Anterior cingulate cortex (tissue), 58 donors: Measurements from ENCODE around the gene PRDX5.

ENCODE experiments used
- DNase-seq, 58 donors: peaks; one replicate each; lab custom pipeline; 2025; lab: John Stamatoyannopoulos, UW

Gene PRDX5

GRCh38 chr11:64341851-64342791 lies 24.2 kb downstream of the PRDX5 start:
- DNase-seq: peak in 53 of 58 donors; percentile 12 to 84 (median 53)

- DNase-seq: no peak
Measured at GRCh38 chr11:64342869-64343745, 25.2 kb downstream of the PRDX5 start.

DNA sequence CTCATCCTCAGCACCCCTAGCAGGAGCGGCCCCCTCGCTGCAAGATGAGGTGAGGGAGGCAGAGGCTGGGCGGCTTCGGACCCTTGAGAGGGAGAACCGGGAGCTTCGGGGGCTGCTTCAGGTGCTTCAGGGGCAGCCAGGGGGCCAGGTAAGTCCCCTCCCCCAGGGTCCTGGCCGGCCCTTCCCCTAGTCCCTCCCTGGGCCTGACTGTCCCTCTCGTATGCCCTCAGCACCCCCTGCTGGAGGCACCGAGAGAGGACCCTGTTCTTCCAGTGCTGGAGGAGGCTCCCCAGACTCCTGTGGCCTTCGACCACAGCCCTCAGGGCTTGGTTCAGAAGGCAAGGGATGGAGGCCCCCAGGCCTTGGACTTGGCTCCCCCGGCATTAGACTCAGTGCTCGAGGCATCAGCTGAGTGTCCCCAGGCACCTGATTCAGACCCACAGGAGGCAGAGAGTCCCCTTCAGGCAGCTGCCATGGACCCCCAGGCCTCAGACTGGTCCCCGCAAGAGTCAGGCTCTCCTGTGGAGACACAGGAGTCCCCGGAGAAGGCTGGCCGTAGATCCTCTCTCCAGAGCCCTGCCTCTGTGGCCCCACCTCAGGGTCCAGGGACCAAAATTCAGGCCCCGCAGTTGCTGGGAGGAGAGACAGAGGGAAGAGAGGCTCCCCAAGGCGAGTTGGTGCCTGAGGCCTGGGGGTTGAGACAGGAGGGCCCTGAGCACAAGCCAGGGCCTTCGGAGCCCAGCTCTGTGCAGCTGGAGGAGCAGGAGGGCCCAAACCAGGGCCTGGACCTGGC lies 26.0 kb downstream of the PRDX5 start:
- DNase-seq: peak in 1 of 58 donors; percentile 7

DNA sequence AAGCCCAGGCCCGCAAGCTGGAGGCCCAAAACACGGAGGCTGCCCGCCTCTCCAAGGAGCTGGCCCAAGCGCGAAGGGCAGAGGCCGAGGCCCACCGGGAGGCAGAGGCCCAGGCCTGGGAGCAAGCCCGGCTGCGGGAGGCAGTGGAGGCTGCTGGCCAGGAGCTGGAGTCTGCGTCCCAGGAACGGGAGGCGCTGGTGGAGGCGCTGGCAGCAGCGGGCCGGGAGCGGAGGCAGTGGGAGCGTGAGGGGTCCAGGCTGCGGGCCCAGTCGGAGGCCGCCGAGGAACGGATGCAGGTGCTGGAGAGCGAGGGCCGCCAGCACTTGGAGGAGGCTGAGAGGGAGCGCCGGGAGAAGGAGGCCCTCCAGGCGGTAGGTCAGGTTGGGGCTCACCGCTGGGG lies 26.9 kb downstream of the PRDX5 start:
- no peak for DNase-seq

DNA sequence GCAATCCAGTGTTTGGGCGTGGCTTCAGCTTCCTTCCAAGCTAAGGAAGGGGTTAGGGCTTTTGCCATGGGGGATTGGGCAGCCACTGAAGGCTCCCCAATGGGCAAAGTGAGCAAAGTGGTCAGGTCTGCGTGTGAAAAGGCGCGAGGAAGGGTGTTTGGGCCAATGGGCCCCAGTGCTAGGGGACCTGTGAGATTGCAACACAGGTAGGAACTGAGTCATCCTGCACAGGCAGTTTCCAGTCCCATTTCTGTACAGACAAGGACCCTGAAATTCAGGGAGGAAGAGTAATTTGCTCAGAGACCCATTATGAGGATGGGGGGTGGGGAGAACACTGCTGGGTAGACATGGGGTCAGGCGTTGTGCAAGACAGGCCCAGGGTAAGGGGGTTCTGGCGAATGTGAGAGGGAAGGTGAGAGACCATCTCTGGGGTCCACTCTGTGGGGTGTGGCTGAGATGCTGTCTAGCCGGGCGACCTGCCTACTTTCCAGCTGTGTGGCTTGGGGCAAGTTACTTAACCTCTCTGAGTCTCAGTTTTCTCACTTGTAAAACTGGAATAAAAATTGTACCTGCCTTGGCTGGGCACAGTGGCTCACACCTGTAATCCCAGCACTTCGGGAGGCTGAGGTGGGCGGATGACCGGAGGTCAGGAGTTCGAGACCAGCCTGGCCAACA lies 29.4 kb downstream of the PRDX5 start:
- no peak for DNase-seq

DNA sequence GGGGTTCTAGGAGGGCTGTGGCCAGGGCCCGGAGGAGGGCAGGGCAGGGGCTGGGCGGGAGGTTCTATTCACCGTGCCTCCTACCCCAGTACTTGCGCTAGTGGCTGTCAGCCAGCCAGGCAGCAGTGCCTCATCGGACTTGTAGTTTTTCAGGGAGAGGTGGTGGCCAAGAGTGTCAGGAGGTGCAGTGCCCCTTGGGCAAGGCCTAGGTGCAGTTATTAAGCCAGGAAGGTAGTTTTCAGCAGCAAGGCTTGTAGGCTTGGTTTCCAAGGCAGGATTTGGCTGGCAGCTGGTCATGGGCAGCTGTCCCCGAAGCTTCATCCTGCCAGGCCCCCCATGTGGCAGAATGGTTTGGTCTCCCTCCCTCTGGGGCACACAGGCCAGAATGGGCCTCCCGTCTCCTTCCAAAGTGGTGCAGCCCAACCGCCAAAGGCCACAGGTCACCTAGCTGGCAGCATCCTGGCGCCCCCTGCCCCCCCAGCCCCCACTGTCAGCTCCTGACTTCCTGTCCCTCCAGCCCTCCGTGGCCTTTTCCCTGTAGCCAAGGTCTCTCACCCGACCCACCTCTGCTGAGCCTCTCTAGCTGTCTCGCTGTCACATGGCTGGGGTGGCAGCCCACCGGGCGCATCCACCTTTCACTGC lies 30.6 kb downstream of the PRDX5 start:
- peak in 2 of 58 donors; percentile 12 to 19 for DNase-seq

GRCh38 chr11:64349025-64349387 lies 31.1 kb downstream of the PRDX5 start:
- no peak for DNase-seq

- DNase-seq: no peak
Measured at GRCh38 chr11:64349404-64349803, 31.5 kb downstream of the PRDX5 start.

DNA sequence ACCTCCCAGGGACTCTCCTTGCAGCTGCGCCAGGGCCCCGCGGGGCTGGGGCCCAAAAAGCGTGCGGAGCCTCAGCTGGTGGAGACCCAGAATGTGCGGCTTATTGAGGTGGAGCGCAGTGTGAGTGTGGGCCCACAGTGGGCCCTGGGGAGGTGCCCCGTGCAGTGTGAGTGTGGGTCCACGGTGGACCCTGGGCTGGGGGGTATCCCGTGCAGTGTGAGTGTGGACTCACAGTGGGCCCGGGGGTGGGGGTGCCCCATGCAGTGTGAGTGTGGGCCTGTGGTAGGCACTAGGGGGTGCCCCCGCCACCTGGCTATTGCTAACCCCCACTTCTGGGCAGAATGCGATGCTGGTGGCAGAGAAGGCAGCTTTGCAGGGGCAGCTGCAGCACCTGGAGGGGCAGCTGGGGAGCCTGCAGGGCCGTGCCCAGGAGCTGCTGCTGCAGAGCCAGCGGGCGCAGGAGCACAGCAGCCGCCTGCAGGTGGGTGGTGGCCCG lies 33.3 kb downstream of the PRDX5 start:
- DNase-seq: no peak

GRCh38 chr11:64352099-64352994 lies 34.4 kb downstream of the PRDX5 start:
- DNase-seq: no peak

DNA sequence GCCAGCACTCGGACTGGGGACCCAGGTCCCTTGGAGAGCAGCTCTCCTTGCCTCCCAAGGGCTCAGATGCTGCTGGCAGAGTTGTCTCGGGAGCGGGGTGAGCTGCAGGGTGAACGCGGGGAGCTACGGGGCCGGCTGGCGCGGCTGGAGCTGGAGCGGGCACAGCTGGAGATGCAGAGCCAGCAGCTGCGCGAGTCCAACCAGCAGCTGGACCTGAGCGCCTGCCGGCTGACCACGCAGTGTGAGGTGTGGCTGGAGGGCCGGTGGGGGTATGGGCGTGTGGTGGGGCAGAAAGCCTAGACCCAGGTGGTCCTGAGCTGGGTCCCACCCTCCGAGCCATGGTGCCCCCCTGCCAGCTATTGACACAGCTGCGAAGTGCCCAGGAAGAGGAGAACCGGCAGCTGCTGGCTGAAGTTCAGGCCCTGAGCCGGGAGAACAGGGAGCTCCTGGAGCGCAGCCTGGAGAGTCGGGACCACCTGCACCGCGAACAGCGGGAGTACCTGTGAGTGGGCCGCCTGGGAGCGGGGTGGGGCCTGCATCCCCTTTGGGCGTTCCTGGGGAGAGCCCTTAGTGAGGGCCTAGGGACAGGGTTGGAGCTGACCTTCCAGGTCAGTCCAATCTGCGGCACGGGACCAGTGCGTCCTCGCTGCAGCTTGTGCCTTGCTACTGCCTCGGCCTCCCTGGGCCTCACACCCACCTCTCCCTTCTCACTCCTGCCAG lies 35.2 kb downstream of the PRDX5 start:
- DNase-seq: no peak

GRCh38 chr11:64353715-64354506 lies 36.0 kb downstream of the PRDX5 start:
- DNase-seq: no peak

DNA sequence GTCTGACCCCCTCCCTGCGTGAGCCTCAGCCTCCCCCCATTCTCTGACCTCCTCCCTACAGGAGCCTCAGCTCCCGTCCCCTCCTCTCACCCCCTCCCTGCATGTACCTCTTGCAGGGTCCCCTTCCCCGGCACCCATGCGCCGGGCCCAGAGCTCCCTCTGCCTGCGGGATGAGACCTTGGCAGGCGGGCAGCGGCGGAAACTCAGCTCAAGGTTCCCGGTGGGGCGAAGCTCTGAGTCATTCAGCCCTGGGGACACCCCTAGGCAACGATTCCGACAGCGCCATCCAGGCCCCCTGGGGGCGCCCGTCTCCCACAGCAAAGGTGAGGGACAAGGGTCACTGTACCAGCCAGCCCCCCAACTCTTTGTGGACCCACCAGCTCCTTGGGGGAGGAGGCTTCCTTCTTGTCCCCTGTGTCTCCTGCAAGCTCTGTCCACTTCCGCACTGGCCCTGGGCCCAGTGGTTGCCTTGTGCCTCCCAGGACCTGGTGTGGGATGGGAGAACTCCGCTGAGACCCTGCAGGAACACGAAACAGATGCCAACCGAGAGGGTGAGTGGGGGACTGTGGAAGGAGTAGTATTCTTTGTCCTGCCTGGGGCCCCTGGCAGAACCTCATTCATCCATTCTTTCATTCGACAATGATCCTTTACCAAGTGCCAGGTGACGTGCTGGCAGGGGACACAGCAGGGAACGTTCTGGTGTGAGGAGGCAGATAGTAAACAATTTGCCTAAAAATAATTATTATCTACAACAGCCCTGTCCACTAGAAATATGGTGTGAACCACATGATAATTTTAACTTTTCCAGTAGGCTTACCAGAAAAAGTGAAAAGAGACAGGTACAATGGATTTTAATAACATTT lies 37.4 kb downstream of the PRDX5 start:
- DNase-seq: peak in 52 of 58 donors; percentile 6 to 82 (median 56)

GRCh38 chr11:64356498-64357411 lies 38.8 kb downstream of the PRDX5 start:
- peak in 1 of 58 donors; percentile 6 for DNase-seq

GRCh38 chr11:64357446-64357845 lies 39.5 kb downstream of the PRDX5 start:
- DNase-seq: no peak
